ENCODE measurements around the gene MMADHC. TPM values are rescaled to one million over a fixed set of nuclear protein-coding genes. Genes with fewer than 3 reads are reported as not detected.

Gene MMADHC
- total RNA-seq, 1 experiment from 2014 or later, result 130 TPM

DNA sequence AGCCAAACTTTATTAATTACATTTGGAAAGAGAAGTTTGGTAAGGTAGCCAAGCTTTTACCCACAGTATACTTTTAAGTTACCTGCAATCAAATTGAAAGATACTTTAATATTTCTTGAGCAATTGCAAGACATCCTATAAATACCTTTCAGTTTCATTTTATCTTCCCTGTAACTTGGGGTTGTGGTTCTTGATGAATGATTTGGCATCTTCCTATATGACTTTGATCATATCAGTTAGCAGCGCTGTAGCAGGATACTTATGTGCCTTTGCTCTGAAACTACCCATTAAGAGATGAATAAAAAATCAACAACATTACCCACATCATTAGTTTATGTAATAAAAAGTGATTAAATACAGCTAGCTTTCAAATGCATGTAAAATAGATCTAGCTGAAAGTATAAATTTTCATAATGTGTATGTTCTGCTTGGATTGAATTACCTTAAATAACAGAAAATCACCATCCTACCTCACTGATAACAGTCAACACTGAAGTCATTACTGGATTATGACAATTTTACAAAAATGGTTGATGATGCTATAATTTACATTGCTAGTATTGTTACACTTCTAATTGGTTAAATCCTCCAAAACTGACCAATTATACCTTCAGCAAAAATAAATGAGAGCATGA is 50.4 kb downstream of the MMADHC start:
- TF ChIP-seq EZH2phosphoT487 (IDR thresholded peaks at IDR 0.05; ENCODE audit: borderline replicate concordance, low read length) (no peak), EZH2 (IDR thresholded peaks at IDR 0.05; ENCODE audit: low read length, unreplicated experiment) (no peak)
- TF ChIP-seq, protein P1, sequence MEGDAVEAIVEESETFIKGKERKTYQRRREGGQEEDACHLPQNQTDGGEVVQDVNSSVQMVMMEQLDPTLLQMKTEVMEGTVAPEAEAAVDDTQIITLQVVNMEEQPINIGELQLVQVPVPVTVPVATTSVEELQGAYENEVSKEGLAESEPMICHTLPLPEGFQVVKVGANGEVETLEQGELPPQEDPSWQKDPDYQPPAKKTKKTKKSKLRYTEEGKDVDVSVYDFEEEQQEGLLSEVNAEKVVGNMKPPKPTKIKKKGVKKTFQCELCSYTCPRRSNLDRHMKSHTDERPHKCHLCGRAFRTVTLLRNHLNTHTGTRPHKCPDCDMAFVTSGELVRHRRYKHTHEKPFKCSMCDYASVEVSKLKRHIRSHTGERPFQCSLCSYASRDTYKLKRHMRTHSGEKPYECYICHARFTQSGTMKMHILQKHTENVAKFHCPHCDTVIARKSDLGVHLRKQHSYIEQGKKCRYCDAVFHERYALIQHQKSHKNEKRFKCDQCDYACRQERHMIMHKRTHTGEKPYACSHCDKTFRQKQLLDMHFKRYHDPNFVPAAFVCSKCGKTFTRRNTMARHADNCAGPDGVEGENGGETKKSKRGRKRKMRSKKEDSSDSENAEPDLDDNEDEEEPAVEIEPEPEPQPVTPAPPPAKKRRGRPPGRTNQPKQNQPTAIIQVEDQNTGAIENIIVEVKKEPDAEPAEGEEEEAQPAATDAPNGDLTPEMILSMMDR (conservative IDR thresholded peaks at IDR 0.05; ENCODE audit: low read depth, low read length), result no peak
- Histone ChIP-seq H4K20me1 (ENCODE audit: low read length) (no peaks in the 10 kb centered on the region), H3K4me3 (ENCODE audit: low read length) (no peak overlapping the region), H3F3A (ENCODE audit: low read length, unreplicated experiment) (no peaks in the 10 kb centered on the region), H3K9ac (ENCODE audit: low read length) (no peak overlapping the region), H2AFZ (ENCODE audit: low read length) (no peak overlapping the region), H3K9me2 (replicated peaks; ENCODE audit: low read length) (0 out of 2 replicates have a peak, but pooled peaks cover 4% of the 10 kb centered on the region), H3K79me2 (ENCODE audit: low read length) (no peaks in the 10 kb centered on the region), H3K4me2 (ENCODE audit: low read length) (no peak overlapping the region), H3K36me3 (ENCODE audit: low read depth, low read length) (no peaks in the 10 kb centered on the region), H3K9me3 (ENCODE audit: low read length) (no peaks in the 10 kb centered on the region), H3K27ac (ENCODE audit: low read length) (no peak overlapping the region), H3K4me1 (ENCODE audit: insufficient read depth, low read length) (peaks cover 4% of the 10 kb centered on the region; the same call in 1 of the 2 replicates), H3K27me3 (ENCODE audit: low read length) (no peaks in the 10 kb centered on the region)
- CTCF ChIA-PET, result no interaction called here
- ATAC-seq, result no peak
- no TSS peak for BruUV-seq (replicated peaks)
- DNase-seq, result no peak
- intact Hi-C loops (cut with micrococcal nuclease), result no loop called here
- POLR2A ChIA-PET (ENCODE audit: unreplicated experiment), result no interaction called here

DNA sequence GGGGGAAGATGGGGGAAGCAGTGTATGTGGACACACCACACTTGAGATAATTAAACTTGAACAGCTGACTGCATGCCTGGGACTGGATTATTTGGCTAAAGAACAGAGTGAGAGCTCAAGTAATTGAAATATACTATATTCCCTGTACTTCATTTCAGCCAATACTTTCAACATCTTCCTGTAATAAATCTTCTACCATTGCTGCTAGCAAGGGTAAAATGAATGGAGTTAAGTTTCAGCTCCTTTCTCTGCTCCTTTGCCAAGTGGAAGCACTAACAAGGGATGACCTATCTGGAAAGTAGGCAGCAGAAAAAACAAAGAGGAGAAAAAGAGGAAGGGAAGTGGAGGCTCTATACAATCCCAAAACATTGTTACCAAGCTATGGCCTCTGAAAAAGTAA is 50.9 kb downstream of the MMADHC start:
- no peaks in the 10 kb centered on the region for H3K36me3 ChIP-seq (ENCODE audit: low read depth, low read length)
- no TSS peak for BruUV-seq (replicated peaks)
- no peaks in the 10 kb centered on the region for H3F3A ChIP-seq (ENCODE audit: low read length, unreplicated experiment)
- H3K9me2 ChIP-seq (replicated peaks; ENCODE audit: low read length), result 0 out of 2 replicates have a peak, but pooled peaks cover 4% of the 10 kb centered on the region
- no peaks in the 10 kb centered on the region for H3K27me3 ChIP-seq (ENCODE audit: low read length)
- POLR2A ChIA-PET (ENCODE audit: unreplicated experiment), result no interaction called here
- no peaks in the 10 kb centered on the region for H4K20me1 ChIP-seq (ENCODE audit: low read length)
- CTCF ChIA-PET, result no interaction called here
- H3K27ac ChIP-seq (ENCODE audit: low read length), result no peak overlapping the region
- no peaks in the 10 kb centered on the region for H3K79me2 ChIP-seq (ENCODE audit: low read length)
- intact Hi-C loops (cut with micrococcal nuclease), result no loop called here
- TF ChIP-seq EZH2phosphoT487 (IDR thresholded peaks at IDR 0.05; ENCODE audit: borderline replicate concordance, low read length) (no peak), EZH2 (IDR thresholded peaks at IDR 0.05; ENCODE audit: low read length, unreplicated experiment) (no peak)
- TF ChIP-seq, protein P1 (conservative IDR thresholded peaks at IDR 0.05; ENCODE audit: low read depth, low read length), result no peak
- H3K4me3 ChIP-seq (ENCODE audit: low read length), result no peak overlapping the region
- H3K4me2 ChIP-seq (ENCODE audit: low read length), result no peak overlapping the region
- no peak overlapping the region for H2AFZ ChIP-seq (ENCODE audit: low read length)
- no peaks in the 10 kb centered on the region for H3K9me3 ChIP-seq (ENCODE audit: low read length)
- no peak for ATAC-seq
- H3K4me1 ChIP-seq (ENCODE audit: insufficient read depth, low read length), result peaks cover 4% of the 10 kb centered on the region; the same call in 1 of the 2 replicates
- DNase-seq, result no peak
- H3K9ac ChIP-seq (ENCODE audit: low read length), result no peak overlapping the region

DNA sequence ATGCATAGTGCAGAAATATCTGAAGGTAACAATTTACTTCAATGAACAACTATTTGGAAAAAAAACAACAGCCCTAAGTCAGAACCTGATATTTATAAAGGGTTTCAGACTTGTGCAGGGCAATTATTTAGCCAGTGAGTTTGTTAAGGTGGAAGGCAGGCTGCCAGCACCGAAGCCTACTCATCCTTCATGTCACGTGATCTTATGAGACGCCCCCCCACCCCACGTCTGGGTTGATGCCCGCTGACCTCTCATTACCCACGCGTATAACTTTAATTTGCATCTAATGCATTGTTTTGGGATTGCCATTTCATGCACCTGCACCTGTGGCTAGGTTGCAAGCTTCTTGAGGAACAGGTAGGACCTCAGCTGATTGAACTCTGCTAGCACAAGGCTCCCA is 52.9 kb downstream of the MMADHC start:
- H3K9me3 ChIP-seq (ENCODE audit: low read length), result no peaks in the 10 kb centered on the region
- H3F3A ChIP-seq (ENCODE audit: low read length, unreplicated experiment), result no peaks in the 10 kb centered on the region
- H4K20me1 ChIP-seq (ENCODE audit: low read length), result no peaks in the 10 kb centered on the region
- H3K79me2 ChIP-seq (ENCODE audit: low read length), result no peaks in the 10 kb centered on the region
- H3K4me3 ChIP-seq (ENCODE audit: low read length), result no peak overlapping the region
- no peak overlapping the region for H3K27ac ChIP-seq (ENCODE audit: low read length)
- no TSS peak for BruUV-seq (replicated peaks)
- ChIA-PET POLR2A (ENCODE audit: unreplicated experiment) (no interaction called here), CTCF (no interaction called here)
- H3K27me3 ChIP-seq (ENCODE audit: low read length), result no peaks in the 10 kb centered on the region
- ATAC-seq, result no peak
- H2AFZ ChIP-seq (ENCODE audit: low read length), result no peak overlapping the region
- intact Hi-C loops (cut with micrococcal nuclease), result no loop called here
- no peaks in the 10 kb centered on the region for H3K9me2 ChIP-seq (replicated peaks; ENCODE audit: low read length)
- no peak overlapping the region for H3K9ac ChIP-seq (ENCODE audit: low read length)
- no peak for DNase-seq
- TF ChIP-seq EZH2 (IDR thresholded peaks at IDR 0.05; ENCODE audit: low read length, unreplicated experiment) (no peak), EZH2phosphoT487 (IDR thresholded peaks at IDR 0.05; ENCODE audit: borderline replicate concordance, low read length) (no peak)
- TF ChIP-seq, protein P1 (conservative IDR thresholded peaks at IDR 0.05; ENCODE audit: low read depth, low read length), result no peak
- H3K4me1 ChIP-seq (ENCODE audit: insufficient read depth, low read length), result no peaks in the 10 kb centered on the region
- no peaks in the 10 kb centered on the region for H3K36me3 ChIP-seq (ENCODE audit: low read depth, low read length)
- no peak overlapping the region for H3K4me2 ChIP-seq (ENCODE audit: low read length)
